Loucy (cell line): ENCODE data around the gene SLC11A2.
"Not testable (repeated sequence)": the region's sequence is repeated elsewhere in the genome, so short reads cannot be mapped to it uniquely, and the experiment has no call there.

Source experiments
- H2AFZ ChIP-seq: fragments of 200-600 bp; sonication (generic); 2 replicates; pipeline ENCODE4 v1.6.0; 2016; ENCODE audit warnings: antibody characterized with exemption, mild to moderate bottlenecking, low read length, moderate library complexity
- H3F3A ChIP-seq: fragments of 200-600 bp; 2 replicates; pipeline ENCODE4 v1.6.0; 2016; ENCODE audit warnings: antibody characterized with exemption, low read depth, mild to moderate bottlenecking
- H3K27me3 ChIP-seq: fragments of 200-600 bp; sonication (generic); 2 replicates; pipeline ENCODE4 v1.6.1; 2014; ENCODE audit warnings: low read length, mild to moderate bottlenecking; ENCODE audit not compliant: insufficient read depth, poor library complexity, severe bottlenecking
- H3K36me3 ChIP-seq: fragments of 200-600 bp; sonication (generic); 2 replicates; pipeline ENCODE4 v1.6.1; 2016; ENCODE audit warnings: low read length; ENCODE audit not compliant: insufficient read depth
- H3K4me1 ChIP-seq: fragments of 200-600 bp; sonication (generic); 2 replicates; pipeline ENCODE4 v1.5.1; 2014; ENCODE audit warnings: low read length, mild to moderate bottlenecking; ENCODE audit not compliant: insufficient read depth, poor library complexity, severe bottlenecking
- H3K4me2 ChIP-seq: fragments of 200-600 bp; sonication (generic); 2 replicates; pipeline ENCODE4 v1.6.0; 2014; ENCODE audit warnings: antibody characterized with exemption, low read length, low read depth, mild to moderate bottlenecking; ENCODE audit not compliant: poor library complexity, severe bottlenecking
- H3K4me3 ChIP-seq: fragments of 200-600 bp; sonication (generic); 2 replicates; pipeline ENCODE4 v1.5.1; 2014; ENCODE audit warnings: low read length, mild to moderate bottlenecking, mixed read lengths; ENCODE audit not compliant: poor library complexity, severe bottlenecking
- H3K79me2 ChIP-seq: fragments of 200-600 bp; sonication (generic); 2 replicates; pipeline ENCODE4 v1.6.1; 2014; ENCODE audit warnings: low read length; ENCODE audit not compliant: insufficient read depth
- H3K9ac ChIP-seq: fragments of 200-600 bp; sonication (generic); 2 replicates; pipeline ENCODE4 v1.6.0; 2014; ENCODE audit warnings: mild to moderate bottlenecking, low read depth, low read length, moderate library complexity; ENCODE audit not compliant: poor library complexity, severe bottlenecking
- H3K9me2 ChIP-seq: fragments of 200-600 bp; sonication (generic); replicated peaks from 2 replicates; pipeline ENCODE4 v1.6.1; 2016; ENCODE audit warnings: low read depth, low read length, mixed read lengths
- H3K9me3 ChIP-seq: fragments of 200-600 bp; sonication (generic); 2 replicates; pipeline ENCODE4 v1.6.1; 2014; ENCODE audit warnings: mild to moderate bottlenecking, antibody characterized with exemption, low read length, low read depth; ENCODE audit not compliant: insufficient read depth
- H4K20me1 ChIP-seq: fragments of 200-600 bp; sonication (generic); 2 replicates; pipeline ENCODE4 v1.6.0; 2014; ENCODE audit warnings: antibody characterized with exemption, low read length, mild to moderate bottlenecking; ENCODE audit not compliant: insufficient read depth, poor library complexity, severe bottlenecking
- CTCF ChIP-seq: fragments of 200-600 bp; sonication (generic); conservative IDR thresholded peaks from 2 replicates; pipeline ENCODE4 v1.5.1; 2014; ENCODE audit warnings: mild to moderate bottlenecking, antibody characterized with exemption, low read length
- EZH2phosphoT487 ChIP-seq: fragments of 200-600 bp; IDR thresholded peaks from 2 replicates; pipeline ENCODE4 v1.6.1; 2018; ENCODE audit warnings: antibody characterized with exemption, mild to moderate bottlenecking, moderate library complexity, borderline replicate concordance

The SLC11A2 gene

GRCh38 chr12:50960130-50960529 lies 66.1 kb downstream of the SLC11A2 start:
- no peak overlapping the region for H2AFZ ChIP-seq
- no peaks in the 10 kb centered on the region for H3K79me2 ChIP-seq
- H3K4me2 ChIP-seq, result no peak overlapping the region
- H3K9me3 ChIP-seq, result no peaks in the 10 kb centered on the region
- no peaks in the 10 kb centered on the region for H3K9me2 ChIP-seq
- no peaks in the 10 kb centered on the region for H3K27me3 ChIP-seq
- no peaks in the 10 kb centered on the region for H3K4me1 ChIP-seq
- H3K36me3 ChIP-seq, result no peaks in the 10 kb centered on the region
- TF ChIP-seq EZH2phosphoT487 (no peak), CTCF (no peak)
- H4K20me1 ChIP-seq, result no peaks in the 10 kb centered on the region
- no peak overlapping the region for H3K9ac ChIP-seq
- H3F3A ChIP-seq, result no peaks in the 10 kb centered on the region
- H3K4me3 ChIP-seq, result no peak overlapping the region

- Histone ChIP-seq H3K36me3 (no peaks in the 10 kb centered on the region), H3K9me3 (no peaks in the 10 kb centered on the region), H3K9me2 (no peaks in the 10 kb centered on the region), H3K9ac (no peak overlapping the region), H2AFZ (no peak overlapping the region), H3K27me3 (no peaks in the 10 kb centered on the region), H3K4me2 (no peak overlapping the region), H3K4me1 (no peaks in the 10 kb centered on the region), H3K4me3 (no peak overlapping the region), H3K79me2 (no peaks in the 10 kb centered on the region), H4K20me1 (no peaks in the 10 kb centered on the region), H3F3A (no peaks in the 10 kb centered on the region)
- no peak for TF ChIP-seq EZH2phosphoT487
- TF ChIP-seq CTCF, result no peak
These were observed 70.5 kb downstream of the SLC11A2 start for GRCh38 chr12:50955697-50956096.

GRCh38 chr12:50955288-50955687 lies 70.9 kb downstream of the SLC11A2 start:
- Histone ChIP-seq H3K79me2 (no peaks in the 10 kb centered on the region), H4K20me1 (no peaks in the 10 kb centered on the region)
- TF ChIP-seq CTCF (no peak), EZH2phosphoT487 (no peak)

GRCh38 chr12:50954789-50955188 lies 71.4 kb downstream of the SLC11A2 start:
- H2AFZ ChIP-seq, H4K20me1 ChIP-seq, H3K4me2 ChIP-seq, H3K4me3 ChIP-seq, H3K36me3 ChIP-seq, H3K79me2 ChIP-seq, H3K9me2 ChIP-seq, H3K9ac ChIP-seq, H3K9me3 ChIP-seq, H3K27me3 ChIP-seq, H3F3A ChIP-seq, H3K4me1 ChIP-seq: not testable (repeated sequence)

More at GRCh38 chr12:50955288-50955687, 70.9 kb downstream of the SLC11A2 start:
- Histone ChIP-seq H3K27me3 (no peaks in the 10 kb centered on the region), H3K4me1 (no peaks in the 10 kb centered on the region), H3K36me3 (no peaks in the 10 kb centered on the region), H3K9me2 (no peaks in the 10 kb centered on the region), H3K4me2 (no peak overlapping the region), H2AFZ (no peak overlapping the region), H3K9ac (no peak overlapping the region), H3K4me3 (no peak overlapping the region), H3K9me3 (no peaks in the 10 kb centered on the region), H3F3A (no peaks in the 10 kb centered on the region)
